K562 (cell line): Measurements from ENCODE around the gene RCOR1. TPM values are rescaled to one million over a fixed set of nuclear protein-coding genes. Genes with fewer than 3 reads are reported as not detected.

Experiments used
- BRD4 ChIP-seq: fragments of 200-600 bp; sonication (generic); IDR thresholded peaks from 2 replicates; pipeline ENCODE4 v1.6.1; 2017; ENCODE audit warnings: inconsistent platforms
- CUX1 ChIP-seq: fragments of 200-800 bp; sonication (Bioruptor generic); IDR thresholded peaks from 2 replicates; pipeline ENCODE4 v1.6.1; 2016; ENCODE audit warnings: missing genetic modification characterization, missing compliant biosample characterization
- E2F3 ChIP-seq: fragments of 250-450 bp; sonication (Bioruptor Pico); IDR thresholded peaks from 2 replicates; pipeline ENCODE4 v1.4.0; 2020; ENCODE audit warnings: mild to moderate bottlenecking
- ETS2 ChIP-seq: IDR thresholded peaks from 2 replicates; pipeline ENCODE4 v1.6.1; 2016; ENCODE audit warnings: borderline replicate concordance, missing genetic modification characterization, mild to moderate bottlenecking, moderate library complexity, missing compliant biosample characterization; ENCODE audit not compliant: poor library complexity, severe bottlenecking
- FUS ChIP-seq: fragments of 200-400 bp; formaldehyde crosslinking; optimal IDR thresholded peaks from 2 replicates; pipeline ENCODE3; 2017; ENCODE audit warnings: low read depth, low read length
- HDAC1 ChIP-seq, 2 experiments: fragments of 450-650 bp; IDR thresholded peaks; 2 replicates each; pipeline ENCODE4 v1.6.1; 2016 to 2017; ENCODE audit warnings: inconsistent platforms in 1 of 2, mild to moderate bottlenecking in 1 of 2, moderate library complexity in 1 of 2
- KAT8 ChIP-seq: fragments of 450-650 bp; IDR thresholded peaks from 2 replicates; pipeline ENCODE4 v1.6.1; 2016; ENCODE audit warnings: low read depth, mild to moderate bottlenecking
- L3MBTL2 ChIP-seq: fragments of 450-650 bp; IDR thresholded peaks from 2 replicates; pipeline ENCODE4 v1.6.1; 2016; ENCODE audit warnings: mild to moderate bottlenecking, moderate library complexity
- MTA1 ChIP-seq: fragments of 450-650 bp; IDR thresholded peaks from 2 replicates; pipeline ENCODE4 v1.6.1; 2017; ENCODE audit warnings: borderline replicate concordance
- PKNOX1 ChIP-seq: fragments of 450-650 bp; IDR thresholded peaks from 2 replicates; pipeline ENCODE4 v1.6.1; 2016
- RHOXF2B ChIP-seq: fragments of 250-450 bp; sonication (Bioruptor Pico); conservative IDR thresholded peaks from 2 replicates; pipeline ENCODE4 v1.5.1; 2021
- SFPQ ChIP-seq: fragments of 200-400 bp; formaldehyde crosslinking; IDR thresholded peaks from 2 replicates; pipeline ENCODE4 v1.6.1; 2017; ENCODE audit warnings: mild to moderate bottlenecking, low read depth, low read length, moderate library complexity
- STAT5A ChIP-seq: IDR thresholded peaks from 2 replicates; pipeline ENCODE4 v1.6.1; 2012; ENCODE audit warnings: low read length, inconsistent platforms, borderline replicate concordance
- TEAD1 ChIP-seq, 2 experiments: fragments of 450-650 bp in 1 of 2; sonication (generic) in 1 of 2; formaldehyde crosslinking; IDR thresholded peaks; 2 replicates each; pipeline versions ENCODE4 v1.4.0 to v1.8.0; 2020 to 2022; ENCODE audit warnings: mild to moderate bottlenecking in 2 of 2, missing genetic modification reagents in 1 of 2
- ZNF395 ChIP-seq: fragments of 200-800 bp; sonication (Bioruptor generic); IDR thresholded peaks from 2 replicates; pipeline ENCODE4 v1.6.1; 2017; ENCODE audit warnings: missing genetic modification characterization, missing compliant biosample characterization
- ZNF444 ChIP-seq: fragments of 250-450 bp; sonication (Bioruptor Pico); IDR thresholded peaks from 2 replicates; pipeline ENCODE4 v1.4.0; 2020; ENCODE audit warnings: mild to moderate bottlenecking, moderate library complexity
- polyA plus RNA-seq, 8 experiments: library from polyadenylated mRNA; depleted of rRNA in 4 of 8; stranded (reverse) in 5 of 8; unstranded in 3 of 8; fragments of >200 nt; fragmentation: Nextera tagmentation in 2 of 8; fragmentation: Illumina TruSeq in 1 of 8; extraction: Ambion mirVana in 2 of 8; extraction: Trizol in 1 of 8; gene quantifications; 2 replicates each; pipeline versions ENCODE4 v1.2.1 to v1.2.3, GENCODE V29; 2011 to 2014; ENCODE audit warnings: inconsistent platforms in 1 of 8, missing spikeins in 1 of 8
- total RNA-seq, 7 experiments: library from RNA; depleted of rRNA in 6 of 7; stranded (reverse); fragments of >200 nt in 6 of 7; fragmentation: Illumina TruSeq in 2 of 7; extraction: Trizol in 2 of 7; gene quantifications; 2 replicates each; pipeline versions ENCODE4 v1.2.1 to v1.2.3, GENCODE V29; 2011 to 2021; ENCODE audit warnings: low replicate concordance in 1 of 7

RCOR1 gene
- total and polyA plus RNA-seq, 9 of the 15 experiments (the other 6 are each of a cell fraction or from before 2014, with no cell fraction given): 8.5 to 47.9 (median 20.9) TPM

DNA sequence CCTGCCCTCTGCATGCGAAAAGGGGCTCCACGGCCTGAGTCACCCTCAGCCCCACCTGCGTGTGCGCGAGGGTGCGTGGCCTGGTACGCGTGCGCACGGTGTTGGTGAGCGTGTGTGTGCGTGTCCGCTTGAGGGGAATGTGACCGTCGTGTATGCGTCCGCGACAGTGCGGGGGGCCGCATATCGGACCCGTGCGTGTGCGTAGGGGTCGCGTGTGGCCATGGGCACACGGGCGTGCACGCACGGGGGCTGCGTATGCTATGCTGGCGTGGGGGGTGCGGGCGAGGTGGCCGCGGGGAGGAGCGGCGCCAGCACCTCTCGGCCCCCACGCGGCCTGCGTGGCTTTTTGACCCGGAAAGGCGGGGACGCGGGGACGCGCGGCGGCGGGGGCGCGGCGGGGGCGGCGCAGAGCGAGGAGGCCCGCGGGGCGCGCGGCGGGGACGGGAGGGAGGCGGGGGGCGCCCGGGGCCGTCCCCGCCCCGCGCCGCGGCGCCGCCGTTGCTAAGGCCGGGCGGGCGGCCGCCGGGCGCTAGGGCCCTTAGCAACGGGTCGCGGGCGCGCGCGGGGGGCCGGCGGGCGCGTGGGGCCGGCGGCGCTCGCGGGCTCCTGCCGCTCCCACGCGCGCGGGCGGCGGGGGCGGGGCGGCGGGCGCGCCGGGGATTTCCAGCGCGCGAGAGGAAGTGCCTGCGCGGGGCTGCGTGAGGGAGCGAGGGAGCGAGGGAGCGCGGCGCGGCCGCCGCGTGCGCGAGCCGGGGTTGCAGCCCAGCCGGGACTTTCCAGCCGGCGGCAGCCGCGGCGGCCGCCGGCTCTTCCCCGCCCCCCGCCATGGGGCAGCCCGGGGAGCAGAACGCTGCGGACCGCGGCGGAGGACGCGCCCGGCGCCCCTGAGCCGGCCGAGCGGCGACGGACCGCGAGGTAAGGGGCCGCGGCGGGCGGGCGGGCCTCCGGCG lies 184.6 kb downstream of the RCOR1 start, which contains the start of gene TRAF3 (continued):
- TF ChIP-seq PKNOX1 (no peak), E2F3 (CRISPR knock-in tag) (no peak), SFPQ (no peak), FUS (no peak), RHOXF2B (CRISPR knock-in tag) (no peak), BRD4 (no peak), KAT8 (no peak), ZNF395 (peak; percentile 14; the same call in 1 of the 2 replicates), HDAC1 (IDR thresholded peaks at IDR 0.05) (0 out of 4 replicates have a peak, but pooled peaks of 1 of the 2 experiments have one; percentile 32), ZNF444 (no peak), L3MBTL2 (no peak), CUX1 (CRISPR knock-in tag) (no peak), STAT5A (no peak), TEAD1 (CRISPR knock-in tag; IDR thresholded peaks at IDR 0.05) (no peak), ETS2 (tag) (no peak), MTA1 (no peak)
